ENCODE results near the gene ZCCHC4.

DNA sequence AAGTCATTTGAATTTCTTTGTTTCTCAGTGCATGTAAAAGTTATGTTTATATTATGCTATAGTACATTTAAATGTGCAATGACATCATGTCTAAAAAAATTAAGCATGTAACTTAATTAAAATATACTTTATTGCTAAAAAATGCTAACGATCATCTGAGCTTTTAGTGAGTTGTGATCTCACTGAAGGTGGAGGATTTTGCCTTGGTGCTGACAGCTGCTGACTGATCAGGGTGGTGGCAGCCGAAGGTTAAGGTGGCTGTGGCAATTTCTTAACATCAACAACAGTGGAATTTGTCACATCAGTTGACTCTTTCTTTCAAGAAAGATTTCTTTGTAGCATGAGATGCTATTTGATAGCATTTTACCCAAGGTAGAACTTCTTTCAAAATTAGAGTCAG, 71.1 kb downstream of the ZCCHC4 start:
- TF ChIP-seq CTCF (tag by site-specific recombination; IDR thresholded peaks at IDR 0.05) (no peak), YY1 (tag by site-specific recombination; IDR thresholded peaks at IDR 0.05) (no peak), TRIM28 (IDR thresholded peaks at IDR 0.05; ENCODE audit: borderline replicate concordance, low read length) (no peak), ZNF639 (tag by site-specific recombination; IDR thresholded peaks at IDR 0.05) (no peak), SP7 (tag by site-specific recombination; IDR thresholded peaks at IDR 0.05) (no peak), ZBTB10 (tag by site-specific recombination; IDR thresholded peaks at IDR 0.05) (no peak), KLF9 (tag by site-specific recombination; IDR thresholded peaks at IDR 0.05; ENCODE audit: low read depth) (no peak)
